HepG2 (cell line): ENCODE data around the gene PDGFD.

Source experiments
- CTCF ChIP-seq: sonication (generic); formaldehyde crosslinking; IDR thresholded peaks from 2 replicates; pipeline ENCODE4 v1.5.0; 2020; ENCODE audit warnings: mild to moderate bottlenecking, missing genetic modification reagents, moderate library complexity
- FOXK2 ChIP-seq: fragments of 450-650 bp; IDR thresholded peaks from 2 replicates; pipeline ENCODE4 v1.6.1; 2016
- POLR2A ChIP-seq, 2 experiments: IDR thresholded peaks; 2 replicates each; pipeline ENCODE4 v1.6.1; 2011; ENCODE audit warnings: low read depth in 2 of 2, low read length in 2 of 2, mild to moderate bottlenecking in 1 of 2, moderate library complexity in 1 of 2; ENCODE audit not compliant: insufficient read depth in 1 of 2
- POLR2AphosphoS2 ChIP-seq: IDR thresholded peaks from 2 replicates; pipeline ENCODE4 v1.6.1; 2011; ENCODE audit warnings: low read depth, low read length, improper control_type of control experiment
- ZNF782 ChIP-seq: sonication (generic); formaldehyde crosslinking; IDR thresholded peaks from 2 replicates; pipeline ENCODE4 v1.4.0; 2020; ENCODE audit warnings: missing genetic modification reagents, mild to moderate bottlenecking, borderline replicate concordance
- TF ChIP-seq, protein P1 (sequence below): sonication (generic); formaldehyde crosslinking; IDR thresholded peaks from 2 replicates; pipeline ENCODE4 v1.5.1; 2020; ENCODE audit warnings: missing genetic modification reagents, mild to moderate bottlenecking, borderline replicate concordance

GRCh38 chr11:104136861-104137260 lies 27.1 kb downstream of the PDGFD start:
- TF ChIP-seq ZNF782 (CRISPR knock-in tag) (no peak), POLR2AphosphoS2 (no peak), POLR2A (IDR thresholded peaks at IDR 0.05; ENCODE audit: insufficient read depth in 1 of 2, low read depth in 2 of 2, low read length in 2 of 2) (no peak), CTCF (CRISPR knock-in tag) (no peak), FOXK2 (no peak)
- TF ChIP-seq, protein P1, sequence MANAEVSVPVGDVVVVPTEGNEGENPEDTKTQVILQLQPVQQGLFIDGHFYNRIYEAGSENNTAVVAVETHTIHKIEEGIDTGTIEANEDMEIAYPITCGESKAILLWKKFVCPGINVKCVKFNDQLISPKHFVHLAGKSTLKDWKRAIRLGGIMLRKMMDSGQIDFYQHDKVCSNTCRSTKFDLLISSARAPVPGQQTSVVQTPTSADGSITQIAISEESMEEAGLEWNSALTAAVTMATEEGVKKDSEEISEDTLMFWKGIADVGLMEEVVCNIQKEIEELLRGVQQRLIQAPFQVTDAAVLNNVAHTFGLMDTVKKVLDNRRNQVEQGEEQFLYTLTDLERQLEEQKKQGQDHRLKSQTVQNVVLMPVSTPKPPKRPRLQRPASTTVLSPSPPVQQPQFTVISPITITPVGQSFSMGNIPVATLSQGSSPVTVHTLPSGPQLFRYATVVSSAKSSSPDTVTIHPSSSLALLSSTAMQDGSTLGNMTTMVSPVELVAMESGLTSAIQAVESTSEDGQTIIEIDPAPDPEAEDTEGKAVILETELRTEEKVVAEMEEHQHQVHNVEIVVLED (CRISPR knock-in tag): no peak
